ENCODE measurements around the gene CCDC92B. TPM values are rescaled to one million over a fixed set of nuclear protein-coding genes. Genes with fewer than 3 reads are reported as not detected.

The CCDC92B gene
- polyA plus RNA-seq, 3 donors = 0.16 to 0.29 (median 0.16) TPM

DNA sequence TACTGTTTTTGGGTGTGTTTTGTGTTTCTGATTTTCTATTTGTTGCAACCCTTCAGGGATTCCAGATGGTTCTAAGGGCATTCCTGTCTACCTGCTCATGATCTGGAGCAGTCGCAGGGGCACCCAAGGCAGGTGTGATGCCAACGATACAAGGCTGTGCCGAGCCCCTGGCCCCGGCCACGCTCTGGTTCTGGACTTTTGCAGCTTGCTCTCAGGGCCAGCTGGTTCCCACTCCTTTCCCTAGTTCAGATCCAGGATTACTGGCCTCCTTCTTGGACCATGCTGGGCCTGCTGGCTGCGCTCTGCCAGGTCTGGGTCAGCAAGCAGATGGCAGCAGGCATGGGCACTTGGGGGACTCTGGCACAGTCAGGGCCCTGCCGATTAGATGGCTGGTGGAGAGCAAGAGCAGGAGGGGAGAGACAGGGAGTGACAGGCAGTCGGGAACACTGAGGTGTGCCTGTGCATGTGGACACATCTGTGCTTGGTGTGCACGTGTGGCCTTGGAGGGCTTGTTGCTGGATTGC, 31.5 kb upstream of the CCDC92B start:
- DNase-seq (ENCODE audit: extremely low read depth in 1 of 11, low read depth in 9 of 11, low spot score in 4 of 11) = no peak

GRCh38 chr17:2780256-2780655, 30.8 kb upstream of the CCDC92B start:
- no peak for DNase-seq (ENCODE audit: extremely low read depth in 1 of 11, low read depth in 9 of 11, low spot score in 4 of 11)

GRCh38 chr17:2779545-2779944, 30.1 kb upstream of the CCDC92B start:
- DNase-seq (ENCODE audit: extremely low read depth in 1 of 11, low read depth in 9 of 11, low spot score in 4 of 11) = no peak

GRCh38 chr17:2778489-2778888, 29.0 kb upstream of the CCDC92B start:
- DNase-seq (ENCODE audit: extremely low read depth in 1 of 11, low read depth in 9 of 11, low spot score in 4 of 11) = no peak

GRCh38 chr17:2777242-2777867, 27.9 kb upstream of the CCDC92B start:
- no peak for DNase-seq (ENCODE audit: extremely low read depth in 1 of 11, low read depth in 9 of 11, low spot score in 4 of 11)

- DNase-seq (ENCODE audit: extremely low read depth in 1 of 11, low read depth in 9 of 11, low spot score in 4 of 11) = peak in 4 of 11 donors; percentile 6 to 35 (median 28)
Observed at GRCh38 chr17:2776589-2777241, 27.3 kb upstream of the CCDC92B start.

DNA sequence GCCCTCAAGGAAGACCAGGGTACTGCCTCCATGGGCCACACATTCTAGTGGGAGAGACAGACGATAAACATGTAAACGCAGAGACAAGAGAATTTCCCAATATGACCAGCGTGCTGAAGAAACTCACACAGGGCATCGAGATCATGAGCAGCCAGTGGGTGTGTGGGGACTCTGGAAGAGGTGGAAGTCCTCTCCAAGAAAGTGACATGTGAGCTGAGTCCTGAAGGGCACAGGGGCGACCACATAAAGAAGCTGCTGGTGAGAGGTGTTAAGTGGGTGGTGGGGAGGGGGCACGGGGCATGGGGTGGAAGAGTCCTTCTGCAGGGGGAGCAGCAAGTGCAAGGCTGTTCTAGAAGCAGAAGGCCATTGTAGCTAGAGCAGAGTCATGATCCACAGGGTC, 25.8 kb upstream of the CCDC92B start:
- DNase-seq (ENCODE audit: extremely low read depth in 1 of 11, low read depth in 9 of 11, low spot score in 4 of 11) = no peak

GRCh38 chr17:2770129-2770528, 20.7 kb upstream of the CCDC92B start:
- DNase-seq (ENCODE audit: extremely low read depth in 1 of 11, low read depth in 9 of 11, low spot score in 4 of 11) = no peak

GRCh38 chr17:2758870-2759269, 9.4 kb upstream of the CCDC92B start:
- no peak for DNase-seq (ENCODE audit: extremely low read depth in 1 of 11, low read depth in 9 of 11, low spot score in 4 of 11)

DNA sequence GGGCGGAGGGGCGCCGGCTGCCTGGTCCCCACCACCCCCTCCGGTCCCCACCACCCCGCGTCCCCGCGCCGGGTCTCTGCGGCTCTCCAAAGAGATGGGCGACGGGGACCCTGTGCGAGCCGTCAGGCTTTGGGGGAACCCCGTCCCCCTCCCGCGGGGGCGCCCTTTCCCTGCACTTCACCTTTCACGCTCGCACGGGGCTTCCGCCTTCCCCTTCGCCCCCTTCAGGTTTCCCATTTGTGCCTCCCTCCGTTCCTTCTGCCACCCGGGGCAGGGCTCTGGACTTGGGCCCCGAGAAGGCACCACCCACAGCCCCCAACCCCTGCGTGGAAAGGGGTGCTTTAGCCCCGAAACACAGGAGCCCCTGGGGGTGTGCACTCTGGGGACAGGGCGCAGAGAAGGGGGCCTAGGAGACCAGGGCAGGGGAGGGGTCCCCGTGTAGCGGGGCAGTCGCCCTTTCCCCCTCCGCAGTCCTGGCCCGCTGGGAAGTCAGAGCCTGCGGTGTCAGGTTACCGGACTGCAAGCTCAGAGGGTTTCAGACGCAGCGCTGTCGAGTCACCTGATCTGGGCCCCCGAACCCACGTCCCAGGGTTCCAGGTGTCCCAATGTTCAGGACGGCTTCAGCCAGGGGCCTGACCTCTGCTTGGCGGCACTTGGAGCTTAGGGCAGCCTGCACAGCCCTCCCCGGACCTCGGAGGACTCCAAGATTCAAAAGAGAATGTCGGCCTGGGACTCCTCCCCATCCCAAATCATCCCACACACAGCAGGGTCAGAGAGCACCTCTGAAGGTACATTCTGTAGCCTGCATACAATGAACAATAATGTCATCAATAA, 6.7 kb upstream of the CCDC92B start:
- no peak for DNase-seq (ENCODE audit: extremely low read depth in 1 of 11, low read depth in 9 of 11, low spot score in 4 of 11)

GRCh38 chr17:2751491-2751890, 2.0 kb upstream of the CCDC92B start:
- no peak for DNase-seq (ENCODE audit: extremely low read depth in 1 of 11, low read depth in 9 of 11, low spot score in 4 of 11)

DNA sequence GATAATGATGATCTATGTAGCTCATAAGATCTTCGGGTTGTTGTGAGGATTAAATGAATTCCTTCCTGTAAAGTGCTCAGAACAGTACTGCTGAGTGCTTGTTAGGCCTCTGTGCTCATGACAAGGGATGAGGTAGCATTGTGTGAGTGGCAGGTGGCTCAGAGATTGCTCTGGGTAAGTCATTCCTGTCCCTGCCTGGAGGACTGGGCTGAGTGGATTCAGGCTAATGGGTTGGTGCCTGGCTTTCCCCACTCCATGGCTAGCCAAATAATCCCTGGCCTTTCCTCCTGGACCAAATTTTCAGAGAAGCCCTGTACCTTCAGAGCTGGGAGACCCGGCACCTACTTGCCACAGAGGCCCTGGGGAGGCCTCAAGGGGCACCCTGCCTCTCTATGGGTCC, 1.3 kb upstream of the CCDC92B start:
- no peak for DNase-seq (ENCODE audit: extremely low read depth in 1 of 11, low read depth in 9 of 11, low spot score in 4 of 11)

- DNase-seq (ENCODE audit: extremely low read depth in 1 of 11, low read depth in 9 of 11, low spot score in 4 of 11) = peak; percentile 55 to 80 (median 67)
Observed at GRCh38 chr17:2749784-2750181, 331 bp upstream of the CCDC92B start.

DNA sequence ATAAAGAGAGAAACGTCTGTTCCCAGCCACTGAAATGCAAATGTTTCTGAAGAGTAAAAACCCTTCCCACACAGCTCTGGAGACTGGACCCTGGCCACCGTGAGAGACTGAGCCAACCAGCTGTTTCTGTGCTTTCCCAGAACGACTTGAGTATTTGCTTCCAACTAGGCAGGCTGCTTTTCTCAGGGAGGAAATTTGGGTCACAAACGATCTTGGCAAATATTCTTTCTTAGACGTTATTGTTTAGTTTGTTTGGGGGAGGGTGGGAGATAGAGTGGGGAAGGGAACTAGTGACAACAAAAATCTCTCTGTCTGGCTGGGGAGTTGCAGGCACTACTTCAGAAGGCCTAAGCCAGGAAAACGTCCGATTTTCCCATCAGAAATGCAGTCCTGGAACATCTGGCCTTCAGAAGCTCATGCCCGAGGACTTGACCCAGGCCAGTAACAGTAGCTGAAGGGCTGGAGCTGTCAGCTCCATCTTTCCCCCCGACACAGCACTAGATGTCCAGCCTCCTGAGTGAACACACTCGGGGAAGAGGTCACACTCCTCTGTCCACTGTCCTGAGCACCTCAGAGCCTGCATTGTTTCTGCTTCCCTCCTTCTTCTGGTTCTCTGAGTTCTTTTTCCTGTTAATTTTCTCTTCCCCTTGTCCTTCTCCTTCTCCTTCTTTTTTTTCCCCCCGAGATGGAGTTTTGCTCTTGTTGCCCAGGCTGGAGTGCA, 4.0 kb downstream of the CCDC92B start:
- peak in 1 of 11 donors; percentile 26 for DNase-seq (ENCODE audit: extremely low read depth in 1 of 11, low read depth in 9 of 11, low spot score in 4 of 11)

DNA sequence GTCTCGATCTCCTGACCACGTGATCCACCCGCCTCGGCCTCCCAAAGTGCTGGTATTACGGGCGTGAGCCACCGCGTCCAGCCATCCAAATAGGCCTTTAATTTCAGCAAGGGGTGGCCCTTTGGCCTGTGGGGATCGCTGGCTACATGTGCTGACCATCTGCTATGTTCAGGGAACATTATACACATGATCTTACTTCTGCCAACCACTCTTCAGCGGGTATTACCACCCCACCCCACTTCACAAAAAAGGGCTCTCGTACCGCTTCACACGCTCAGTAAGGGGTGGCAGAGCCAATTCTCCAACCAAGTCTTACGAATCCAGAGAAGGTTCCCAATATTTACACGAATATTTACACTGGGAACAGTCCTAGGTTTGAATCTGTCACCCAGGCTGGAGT, 11.8 kb downstream of the CCDC92B start:
- no peak for DNase-seq (ENCODE audit: extremely low read depth in 1 of 11, low read depth in 9 of 11, low spot score in 4 of 11)

DNA sequence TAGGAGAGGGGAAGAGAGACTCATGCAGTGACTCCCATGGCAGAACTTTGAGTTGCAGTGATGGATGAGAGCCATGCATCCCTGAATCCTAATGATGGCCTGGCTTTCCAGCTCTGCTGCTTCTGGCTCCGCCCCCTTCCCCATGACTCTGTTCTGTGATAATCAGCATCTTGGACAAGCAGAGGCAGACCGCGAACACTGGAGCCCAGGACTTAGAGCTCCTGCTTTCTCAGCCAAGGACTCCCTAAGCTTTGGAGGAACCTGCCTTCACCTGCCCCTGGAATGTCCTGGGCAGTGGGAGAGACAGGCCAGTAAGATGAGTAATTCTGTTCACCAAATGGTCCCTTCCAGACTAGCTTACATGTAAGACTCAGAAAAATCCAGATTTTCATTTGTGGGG, 12.5 kb downstream of the CCDC92B start:
- DNase-seq (ENCODE audit: extremely low read depth in 1 of 11, low read depth in 9 of 11, low spot score in 4 of 11) = no peak

DNA sequence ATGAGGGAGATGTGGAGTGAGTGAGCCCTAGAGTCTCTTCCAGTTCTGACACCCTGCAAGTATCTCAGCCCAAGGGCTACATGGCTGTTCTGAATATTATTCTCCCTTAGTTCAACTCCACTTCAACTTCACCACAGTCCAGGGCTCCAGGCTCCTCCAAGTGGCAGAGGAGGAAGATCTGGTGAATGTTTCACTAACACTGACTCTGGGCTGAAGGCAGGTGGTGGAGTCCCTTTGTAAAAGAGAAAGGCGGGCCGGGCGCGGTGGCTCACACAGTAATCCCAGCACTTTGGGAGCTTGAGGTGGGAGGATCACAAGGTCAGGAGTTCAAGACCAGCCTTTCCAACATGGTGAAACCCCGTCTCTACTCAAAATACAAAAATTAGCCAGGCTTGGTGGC, 13.6 kb downstream of the CCDC92B start:
- DNase-seq (ENCODE audit: extremely low read depth in 1 of 11, low read depth in 9 of 11, low spot score in 4 of 11) = no peak

DNA sequence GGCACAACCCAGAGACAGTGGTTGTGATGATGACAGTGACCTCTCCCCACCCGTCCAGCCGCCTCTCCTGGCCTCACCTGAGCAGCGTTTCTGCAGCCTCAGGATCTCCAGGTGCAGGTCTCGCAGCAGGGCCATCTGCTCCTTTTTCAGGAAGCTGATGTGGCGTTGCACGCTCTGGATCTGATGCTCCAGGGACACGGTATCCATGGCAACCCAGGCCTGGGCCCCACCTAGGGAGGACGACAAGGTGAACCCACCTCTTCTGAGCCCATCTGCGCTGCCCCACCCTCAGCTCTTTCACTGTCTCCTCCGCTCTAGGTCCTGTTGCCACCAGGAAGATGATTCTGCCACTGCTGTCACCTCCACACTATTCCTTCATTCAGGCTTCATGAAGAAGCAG, 14.5 kb downstream of the CCDC92B start:
- no peak for DNase-seq (ENCODE audit: extremely low read depth in 1 of 11, low read depth in 9 of 11, low spot score in 4 of 11)

GRCh38 chr17:2731807-2732206, 17.6 kb downstream of the CCDC92B start:
- DNase-seq (ENCODE audit: extremely low read depth in 1 of 11, low read depth in 9 of 11, low spot score in 4 of 11) = no peak
